Heart left ventricle (tissue), 13 donors: Measurements from ENCODE around the gene GMPR.

Experiments
- POLR2A ChIP-seq, 2 donors: fragments of 450-650 bp; IDR thresholded peaks; one replicate each; pipeline ENCODE4 v1.6.1; 2017; ENCODE audit warnings: antibody characterized with exemption in 2 of 2, mild to moderate bottlenecking in 2 of 2, moderate library complexity in 2 of 2
- TF ChIP-seq, protein P1 (sequence below), 12 donors: fragments of 200-600 bp; sonication (generic) in 4 of 12; IDR thresholded peaks; one replicate each; pipeline versions ENCODE4 v1.5.0 to v1.8.0; 2018 to 2022; ENCODE audit warnings: antibody characterized with exemption in 12 of 12, mild to moderate bottlenecking in 5 of 12
- donor health status: ischemic (EF 13 %, LVEDD 7.1; RV severe dilation, severe dysfunction).
- donor health status: DM: no; HTN: yes; CAD: no.
- donor health status: DM: no; HTN: no; CAD: no.
- donor health status: ischemic (EF 25% LVEDD 6.9; RV normal size, moderate dysfunction).
- donor health status: ischemic (EF 25% LVEDD 5.7; RV mildly dilated, moderate dysfunction).
- donor health status: ischemic (EF 35%, LVEDD 5.7; RV mildly dilated, moderate dysfunction).
- donor health status: nonischemic (EF 11% LVEDD 7.7; RV severe dilation, severe dysfunction).
- donor health status: DM: yes; HTN: yes; CAD: no.
- donor health status: PGD.
- donor health status: ischemic (EF 29% LVEDD 5.4; RV normal size, mild dysfunction).
- donor health status: nonischemic (EF 23%, LVEDD 6.1; RV moderate dilation, normal function).

DNA sequence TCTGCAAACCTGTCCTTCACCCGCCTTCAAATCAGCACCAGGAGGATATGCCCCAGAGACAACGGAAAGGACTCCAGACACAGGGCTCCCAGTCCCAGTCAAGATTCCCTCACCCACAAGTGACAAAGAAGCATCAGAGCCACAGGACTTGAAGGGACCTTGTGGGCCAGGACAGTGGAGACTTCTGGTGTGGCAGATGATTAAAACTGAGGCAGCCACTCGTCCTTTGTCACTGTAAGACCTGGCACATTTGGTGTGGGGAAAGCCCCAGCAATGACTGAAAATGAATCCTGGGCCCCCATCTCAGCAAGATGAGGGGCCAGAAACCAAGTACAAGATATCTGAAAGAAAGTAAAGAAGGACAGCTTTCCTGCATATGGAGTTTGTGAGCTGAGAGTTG lies 15.6 kb upstream of the GMPR start:
- TF ChIP-seq POLR2A (IDR thresholded peaks at IDR 0.05): no peak
- TF ChIP-seq, protein P1, sequence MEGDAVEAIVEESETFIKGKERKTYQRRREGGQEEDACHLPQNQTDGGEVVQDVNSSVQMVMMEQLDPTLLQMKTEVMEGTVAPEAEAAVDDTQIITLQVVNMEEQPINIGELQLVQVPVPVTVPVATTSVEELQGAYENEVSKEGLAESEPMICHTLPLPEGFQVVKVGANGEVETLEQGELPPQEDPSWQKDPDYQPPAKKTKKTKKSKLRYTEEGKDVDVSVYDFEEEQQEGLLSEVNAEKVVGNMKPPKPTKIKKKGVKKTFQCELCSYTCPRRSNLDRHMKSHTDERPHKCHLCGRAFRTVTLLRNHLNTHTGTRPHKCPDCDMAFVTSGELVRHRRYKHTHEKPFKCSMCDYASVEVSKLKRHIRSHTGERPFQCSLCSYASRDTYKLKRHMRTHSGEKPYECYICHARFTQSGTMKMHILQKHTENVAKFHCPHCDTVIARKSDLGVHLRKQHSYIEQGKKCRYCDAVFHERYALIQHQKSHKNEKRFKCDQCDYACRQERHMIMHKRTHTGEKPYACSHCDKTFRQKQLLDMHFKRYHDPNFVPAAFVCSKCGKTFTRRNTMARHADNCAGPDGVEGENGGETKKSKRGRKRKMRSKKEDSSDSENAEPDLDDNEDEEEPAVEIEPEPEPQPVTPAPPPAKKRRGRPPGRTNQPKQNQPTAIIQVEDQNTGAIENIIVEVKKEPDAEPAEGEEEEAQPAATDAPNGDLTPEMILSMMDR (IDR thresholded peaks at IDR 0.05): no peak
